ACHN (cell line): Measurements from ENCODE around the gene RHBDF1.
"Not testable (repeated sequence)": the region's sequence is repeated elsewhere in the genome, so short reads cannot be mapped to it uniquely, and the experiment has no call there.

ENCODE experiments used
- DNase-seq: peaks from one replicate; pipeline ENCODE4 v3.0.0-alpha.2; 2015
- in situ Hi-C: cut with HindIII; loops from 2 replicates; pipeline ENCODE4 v1.10.0; 2017; ENCODE audit warnings: low sequenced_read_pairs, low pct_ligation_motif_present, low pct_unique_long_range_greater_than_20kb

The RHBDF1 gene

DNA sequence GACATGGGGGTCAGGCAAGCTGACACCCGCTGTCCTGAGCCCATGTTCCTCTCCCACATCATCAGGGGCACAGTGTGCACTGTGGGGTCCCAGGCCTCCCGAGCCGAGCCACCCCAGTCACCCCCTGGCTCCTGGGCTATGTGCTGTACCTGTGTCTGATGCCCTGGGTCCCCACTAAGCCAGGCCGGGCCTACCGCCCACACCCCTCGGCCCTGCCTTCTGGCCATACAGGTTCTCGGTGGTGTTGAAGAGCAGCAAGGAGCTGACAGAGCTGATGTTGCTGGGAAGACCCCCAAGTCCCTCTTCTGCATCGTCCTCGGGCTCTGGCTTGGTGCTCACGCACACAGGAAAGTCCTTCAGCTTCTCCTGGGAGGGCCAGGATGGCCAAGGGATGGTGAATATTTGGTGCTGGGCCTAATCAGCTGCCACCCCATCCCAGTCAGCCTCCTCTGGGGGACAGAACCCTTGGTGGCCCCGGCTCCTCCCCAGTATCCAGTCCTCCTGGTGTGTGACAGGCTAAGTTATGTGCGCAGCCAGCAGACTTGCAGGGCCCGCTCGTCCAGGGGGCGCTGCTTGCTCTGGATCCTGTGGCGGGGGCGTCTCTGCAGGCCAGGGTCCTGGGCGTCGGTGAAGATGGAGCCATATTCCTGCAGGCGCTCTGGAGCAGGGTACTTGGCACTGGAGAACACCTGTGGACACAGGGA lies 55.2 kb downstream of the RHBDF1 start:
- DNase-seq, in situ Hi-C loops: not testable (repeated sequence)

DNA sequence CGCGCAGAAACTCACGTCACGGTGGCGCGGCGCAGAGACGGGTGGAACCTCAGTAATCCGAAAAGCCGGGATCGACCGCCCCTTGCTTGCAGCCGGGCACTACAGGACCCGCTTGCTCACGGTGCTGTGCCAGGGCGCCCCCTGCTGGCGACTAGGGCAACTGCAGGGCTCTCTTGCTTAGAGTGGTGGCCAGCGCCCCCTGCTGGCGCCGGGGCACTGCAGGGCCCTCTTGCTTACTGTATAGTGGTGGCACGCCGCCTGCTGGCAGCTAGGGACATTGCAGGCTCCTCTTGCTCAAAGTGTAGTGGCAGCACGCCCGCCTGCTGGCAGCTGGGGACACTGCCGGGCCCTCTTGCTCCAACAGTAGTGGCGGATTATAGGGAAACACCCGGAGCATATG lies 61.7 kb downstream of the RHBDF1 start:
- DNase-seq, in situ Hi-C loops: not testable (repeated sequence)

DNA sequence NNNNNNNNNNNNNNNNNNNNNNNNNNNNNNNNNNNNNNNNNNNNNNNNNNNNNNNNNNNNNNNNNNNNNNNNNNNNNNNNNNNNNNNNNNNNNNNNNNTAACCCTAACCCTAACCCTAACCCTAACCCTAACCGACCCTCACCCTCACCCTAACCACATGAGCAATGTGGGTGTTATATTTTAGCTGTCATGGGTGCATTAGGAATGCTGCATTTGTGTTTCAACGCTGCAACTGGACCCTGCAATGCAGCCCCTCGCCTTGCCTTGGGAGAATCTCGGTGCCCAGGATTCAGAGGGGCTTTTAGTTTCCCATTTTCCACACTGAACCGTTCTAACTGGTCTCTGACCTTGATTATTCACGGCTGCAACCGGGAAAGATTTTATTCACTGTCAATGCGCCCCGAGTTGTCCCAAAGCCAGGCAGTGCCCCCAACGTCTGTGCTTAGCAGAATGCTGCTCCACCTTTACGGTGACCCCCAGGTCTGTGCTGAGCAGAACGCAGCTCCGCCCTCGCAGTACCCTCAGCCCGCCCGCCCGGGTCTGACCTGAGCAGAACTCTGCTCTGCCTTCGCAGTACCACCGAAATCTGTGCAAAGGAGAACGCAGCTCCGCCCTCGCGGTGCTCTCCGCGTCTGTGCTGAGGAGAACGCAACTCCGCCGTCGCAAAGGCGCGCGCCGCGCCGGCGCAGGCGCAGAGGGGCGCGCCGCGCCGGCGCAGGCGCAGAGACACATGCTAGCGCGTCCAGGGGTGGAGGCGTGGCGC lies 62.3 kb downstream of the RHBDF1 start:
- in situ Hi-C loops = no loop called here
- peak; percentile 16 for DNase-seq
